ENCODE measurements around the gene HDAC9.

- no peak for TF ChIP-seq REST (IDR thresholded peaks at IDR 0.05; ENCODE audit: low read depth, low read length)
- no peak for TF ChIP-seq CTCF (IDR thresholded peaks at IDR 0.05)
- TF ChIP-seq FOXM1 (IDR thresholded peaks at IDR 0.05; ENCODE audit: low read depth) = peak; percentile 89
- TF ChIP-seq ZBTB33 (IDR thresholded peaks at IDR 0.05; ENCODE audit: borderline replicate concordance, low read depth) = peak; percentile 46; the same call in 1 of the 2 replicates
- 0 out of 2 replicates have a peak, but pooled peaks have one; percentile 43 for TF ChIP-seq YY1 (IDR thresholded peaks at IDR 0.05; ENCODE audit: low read depth)
- TF ChIP-seq EP300 (IDR thresholded peaks at IDR 0.05; ENCODE audit: borderline replicate concordance in 1 of 2, low read depth in 1 of 2, low read length in 1 of 2) = peak; percentile 77 to 81; a peak in 3 of 4 replicates
- peak; percentile 69; the same call in 1 of the 2 replicates for TF ChIP-seq POLR2AphosphoS5 (IDR thresholded peaks at IDR 0.05; ENCODE audit: low read depth, low read length)
- no peak for TF ChIP-seq GABPA (IDR thresholded peaks at IDR 0.05; ENCODE audit: low read depth)
- no peak for TF ChIP-seq EZH2phosphoT487 (IDR thresholded peaks at IDR 0.05; ENCODE audit: borderline replicate concordance, low read depth)
- 0 out of 2 replicates have a peak, but pooled peaks have one; percentile 30 for TF ChIP-seq SIN3A (IDR thresholded peaks at IDR 0.05; ENCODE audit: borderline replicate concordance, low read depth, low read length)
- peak; percentile 22; the same call in 1 of the 2 replicates for TF ChIP-seq RXRA (IDR thresholded peaks at IDR 0.05; ENCODE audit: borderline replicate concordance, low read depth)
- TF ChIP-seq USF1 (IDR thresholded peaks at IDR 0.05; ENCODE audit: borderline replicate concordance, low read depth) = no peak
Measured at GRCh38 chr7:18520450-18521235, 25.1 kb downstream of the HDAC9 start.

All from SK-N-SH (cell line).